HepG2 (cell line): ENCODE results near the gene RHBDF2. TPM values are rescaled to one million over a fixed set of nuclear protein-coding genes. Genes with fewer than 3 reads are reported as not detected.

ENCODE experiments used
- ARID2 ChIP-seq: sonication (generic); formaldehyde crosslinking; IDR thresholded peaks from 2 replicates; pipeline ENCODE4 v1.8.1; 2022; ENCODE audit warnings: mild to moderate bottlenecking, missing genetic modification reagents, borderline replicate concordance
- CC2D1A ChIP-seq: sonication (generic); formaldehyde crosslinking; IDR thresholded peaks from 2 replicates; pipeline ENCODE4 v1.8.1; 2023; ENCODE audit warnings: mild to moderate bottlenecking, missing genetic modification reagents
- KDM2A ChIP-seq: sonication (generic); formaldehyde crosslinking; IDR thresholded peaks from 2 replicates; pipeline ENCODE4 v1.4.0; 2020; ENCODE audit warnings: low read depth, missing genetic modification reagents, borderline replicate concordance
- MEIS2 ChIP-seq: sonication (generic); formaldehyde crosslinking; IDR thresholded peaks from 2 replicates; pipeline ENCODE4 v1.9.0; 2021; ENCODE audit warnings: mild to moderate bottlenecking, missing genetic modification reagents
- NCOA2 ChIP-seq: sonication (generic); formaldehyde crosslinking; IDR thresholded peaks from 2 replicates; pipeline ENCODE4 v1.8.0; 2022; ENCODE audit warnings: inconsistent platforms
- NFKBIZ ChIP-seq: IDR thresholded peaks from 2 replicates; pipeline ENCODE4 v1.6.1; 2018; ENCODE audit warnings: missing genetic modification reagents, missing compliant biosample characterization
- PAWR ChIP-seq: sonication (generic); formaldehyde crosslinking; IDR thresholded peaks from 2 replicates; pipeline ENCODE4 v1.4.0; 2020; ENCODE audit warnings: missing genetic modification reagents, mild to moderate bottlenecking, borderline replicate concordance
- PHF21A ChIP-seq: sonication (generic); formaldehyde crosslinking; IDR thresholded peaks from 2 replicates; pipeline ENCODE4 v1.5.0; 2020; ENCODE audit warnings: mild to moderate bottlenecking, missing genetic modification reagents
- POLR2G ChIP-seq: fragments of 200-400 bp; formaldehyde crosslinking; IDR thresholded peaks from 2 replicates; pipeline ENCODE4 v1.6.1; 2018; ENCODE audit warnings: mild to moderate bottlenecking, low read depth, low read length, moderate library complexity
- SRSF9 ChIP-seq: fragments of 200-400 bp; formaldehyde crosslinking; IDR thresholded peaks from 2 replicates; pipeline ENCODE4 v1.6.1; 2018; ENCODE audit warnings: borderline replicate concordance, mild to moderate bottlenecking, low read depth, low read length; ENCODE audit not compliant: insufficient read depth, poor library complexity, severe bottlenecking
- ZFP41 ChIP-seq: sonication (generic); formaldehyde crosslinking; IDR thresholded peaks from 2 replicates; pipeline ENCODE4 v1.4.0; 2020; ENCODE audit warnings: mild to moderate bottlenecking, missing genetic modification reagents, borderline replicate concordance
- ZNF138 ChIP-seq: sonication (generic); formaldehyde crosslinking; IDR thresholded peaks from 2 replicates; pipeline ENCODE4 v1.5.0; 2020; ENCODE audit warnings: mild to moderate bottlenecking, low read depth, missing genetic modification reagents
- ZNF367 ChIP-seq: sonication (generic); formaldehyde crosslinking; IDR thresholded peaks from 2 replicates; pipeline ENCODE4 v1.4.0; 2020; ENCODE audit warnings: missing genetic modification reagents, borderline replicate concordance
- ZNF547 ChIP-seq: sonication (generic); formaldehyde crosslinking; IDR thresholded peaks from 2 replicates; pipeline ENCODE4 v1.5.1; 2020; ENCODE audit warnings: mild to moderate bottlenecking, missing genetic modification reagents
- polyA plus RNA-seq, 8 experiments: library from polyadenylated mRNA; depleted of rRNA in 3 of 8; stranded (reverse) in 7 of 8; unstranded in 1 of 8; fragments of >200 nt; fragmentation: Illumina TruSeq in 4 of 8; extraction: Trizol in 4 of 8; gene quantifications; 2 replicates each; pipeline versions ENCODE4 v1.2.1 to v1.2.3, GENCODE V29; 2011 to 2016; ENCODE audit warnings: low read depth in 4 of 8, missing spikeins in 1 of 8, mixed read lengths in 1 of 8; ENCODE audit not compliant: insufficient read depth in 1 of 8
- total RNA-seq, 5 experiments: library from RNA; depleted of rRNA; stranded (reverse); fragments of >200 nt; fragmentation: Illumina TruSeq; extraction: Trizol; gene quantifications; 2 replicates each; pipeline ENCODE4 v1.2.3, GENCODE V29; 2016; ENCODE audit warnings: low read depth in 1 of 5
- TF ChIP-seq, protein P1 (sequence below): sonication (generic); formaldehyde crosslinking; IDR thresholded peaks from 2 replicates; pipeline ENCODE4 v1.9.0; 2022; ENCODE audit warnings: low read depth, missing genetic modification reagents
- TF ChIP-seq, protein P2 (sequence below): sonication (generic); formaldehyde crosslinking; IDR thresholded peaks from 2 replicates; pipeline ENCODE4 v1.4.0; 2020; ENCODE audit warnings: mild to moderate bottlenecking, missing genetic modification reagents
- TF ChIP-seq, protein P3 (sequence below): sonication (generic); formaldehyde crosslinking; IDR thresholded peaks from 2 replicates; pipeline ENCODE4 v1.5.0; 2020; ENCODE audit warnings: mild to moderate bottlenecking, missing genetic modification reagents

The RHBDF2 gene
- total and polyA plus RNA-seq, 2 of the 13 experiments (the other 11 are each of a cell fraction or from before 2014, with no cell fraction given), result 7.8 to 24.2 TPM

DNA sequence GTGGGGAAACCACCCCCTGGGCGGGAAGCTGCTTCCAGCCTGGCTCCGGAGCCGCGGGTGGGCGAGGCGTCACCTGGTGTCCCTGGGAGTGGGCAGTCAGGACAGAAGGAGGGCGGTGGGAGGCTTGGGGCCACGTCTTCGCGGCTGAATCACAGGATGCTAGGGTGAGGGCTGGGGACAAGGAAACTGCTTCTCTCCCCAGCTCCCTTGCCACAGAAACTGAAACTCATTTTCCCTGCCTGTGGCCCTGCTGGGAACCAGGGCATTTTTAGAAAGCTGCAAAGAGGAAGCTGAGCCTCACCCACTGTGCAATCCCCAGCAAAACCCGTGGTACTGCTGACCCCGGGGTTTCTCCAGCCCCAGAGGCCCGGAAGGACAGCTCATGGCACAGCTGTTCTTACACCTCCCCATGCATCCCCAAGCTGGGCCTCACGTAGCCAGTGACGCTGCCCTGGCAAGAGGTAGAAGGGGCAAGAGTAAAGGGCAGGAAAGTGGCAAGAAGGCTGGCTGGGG lies 8.2 kb downstream of the RHBDF2 start (continued):
- TF ChIP-seq PHF21A (CRISPR knock-in tag) (peak; percentile 33; the same call in 1 of the 2 replicates), ZFP41 (CRISPR knock-in tag) (no peak), ARID2 (CRISPR knock-in tag) (no peak), NCOA2 (0 out of 2 replicates have a peak, but pooled peaks have one; percentile 17), KDM2A (CRISPR knock-in tag) (peak; percentile 44), ZNF547 (CRISPR knock-in tag) (no peak; the same call in 1 of the 2 replicates), NFKBIZ (no peak), CC2D1A (CRISPR knock-in tag) (no peak), ZNF138 (CRISPR knock-in tag) (no peak), ZNF367 (no peak), POLR2G (peak; percentile 13), SRSF9 (no peak), PAWR (CRISPR knock-in tag) (no peak), MEIS2 (CRISPR knock-in tag) (no peak)
- TF ChIP-seq, protein P1, sequence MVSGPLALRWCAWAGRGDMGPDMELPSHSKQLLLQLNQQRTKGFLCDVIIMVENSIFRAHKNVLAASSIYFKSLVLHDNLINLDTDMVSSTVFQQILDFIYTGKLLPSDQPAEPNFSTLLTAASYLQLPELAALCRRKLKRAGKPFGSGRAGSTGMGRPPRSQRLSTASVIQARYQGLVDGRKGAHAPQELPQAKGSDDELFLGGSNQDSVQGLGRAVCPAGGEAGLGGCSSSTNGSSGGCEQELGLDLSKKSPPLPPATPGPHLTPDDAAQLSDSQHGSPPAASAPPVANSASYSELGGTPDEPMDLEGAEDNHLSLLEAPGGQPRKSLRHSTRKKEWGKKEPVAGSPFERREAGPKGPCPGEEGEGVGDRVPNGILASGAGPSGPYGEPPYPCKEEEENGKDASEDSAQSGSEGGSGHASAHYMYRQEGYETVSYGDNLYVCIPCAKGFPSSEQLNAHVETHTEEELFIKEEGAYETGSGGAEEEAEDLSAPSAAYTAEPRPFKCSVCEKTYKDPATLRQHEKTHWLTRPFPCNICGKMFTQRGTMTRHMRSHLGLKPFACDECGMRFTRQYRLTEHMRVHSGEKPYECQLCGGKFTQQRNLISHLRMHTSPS, result peak; percentile 93
- TF ChIP-seq, protein P2, sequence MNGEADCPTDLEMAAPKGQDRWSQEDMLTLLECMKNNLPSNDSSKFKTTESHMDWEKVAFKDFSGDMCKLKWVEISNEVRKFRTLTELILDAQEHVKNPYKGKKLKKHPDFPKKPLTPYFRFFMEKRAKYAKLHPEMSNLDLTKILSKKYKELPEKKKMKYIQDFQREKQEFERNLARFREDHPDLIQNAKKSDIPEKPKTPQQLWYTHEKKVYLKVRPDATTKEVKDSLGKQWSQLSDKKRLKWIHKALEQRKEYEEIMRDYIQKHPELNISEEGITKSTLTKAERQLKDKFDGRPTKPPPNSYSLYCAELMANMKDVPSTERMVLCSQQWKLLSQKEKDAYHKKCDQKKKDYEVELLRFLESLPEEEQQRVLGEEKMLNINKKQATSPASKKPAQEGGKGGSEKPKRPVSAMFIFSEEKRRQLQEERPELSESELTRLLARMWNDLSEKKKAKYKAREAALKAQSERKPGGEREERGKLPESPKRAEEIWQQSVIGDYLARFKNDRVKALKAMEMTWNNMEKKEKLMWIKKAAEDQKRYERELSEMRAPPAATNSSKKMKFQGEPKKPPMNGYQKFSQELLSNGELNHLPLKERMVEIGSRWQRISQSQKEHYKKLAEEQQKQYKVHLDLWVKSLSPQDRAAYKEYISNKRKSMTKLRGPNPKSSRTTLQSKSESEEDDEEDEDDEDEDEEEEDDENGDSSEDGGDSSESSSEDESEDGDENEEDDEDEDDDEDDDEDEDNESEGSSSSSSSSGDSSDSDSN (CRISPR knock-in tag), result 0 out of 2 replicates have a peak, but pooled peaks have one; percentile 20
- TF ChIP-seq, protein P3, sequence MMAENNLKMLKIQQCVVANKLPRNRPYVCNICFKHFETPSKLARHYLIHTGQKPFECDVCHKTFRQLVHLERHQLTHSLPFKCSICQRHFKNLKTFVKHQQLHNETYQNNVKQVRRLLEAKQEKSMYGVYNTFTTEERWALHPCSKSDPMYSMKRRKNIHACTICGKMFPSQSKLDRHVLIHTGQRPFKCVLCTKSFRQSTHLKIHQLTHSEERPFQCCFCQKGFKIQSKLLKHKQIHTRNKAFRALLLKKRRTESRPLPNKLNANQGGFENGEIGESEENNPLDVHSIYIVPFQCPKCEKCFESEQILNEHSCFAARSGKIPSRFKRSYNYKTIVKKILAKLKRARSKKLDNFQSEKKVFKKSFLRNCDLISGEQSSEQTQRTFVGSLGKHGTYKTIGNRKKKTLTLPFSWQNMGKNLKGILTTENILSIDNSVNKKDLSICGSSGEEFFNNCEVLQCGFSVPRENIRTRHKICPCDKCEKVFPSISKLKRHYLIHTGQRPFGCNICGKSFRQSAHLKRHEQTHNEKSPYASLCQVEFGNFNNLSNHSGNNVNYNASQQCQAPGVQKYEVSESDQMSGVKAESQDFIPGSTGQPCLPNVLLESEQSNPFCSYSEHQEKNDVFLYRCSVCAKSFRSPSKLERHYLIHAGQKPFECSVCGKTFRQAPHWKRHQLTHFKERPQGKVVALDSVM (CRISPR knock-in tag), result no peak
